Hepatocyte (in vitro differentiated cells): Measurements from ENCODE around the gene DNAH3.

Source experiments
- CTCF ChIP-seq: fragments of 200-600 bp; sonication (generic); IDR thresholded peaks from 2 replicates; pipeline ENCODE4 v1.5.1; 2016; ENCODE audit warnings: antibody characterized with exemption, mild to moderate bottlenecking; ENCODE audit not compliant: poor library complexity
- EZH2 ChIP-seq: fragments of 200-600 bp; sonication (generic); IDR thresholded peaks from 2 replicates; pipeline ENCODE4 v1.6.1; 2016; ENCODE audit warnings: antibody characterized with exemption, mild to moderate bottlenecking, borderline replicate concordance
- EZH2phosphoT487 ChIP-seq: fragments of 200-600 bp; sonication (generic); IDR thresholded peaks from one replicate; pipeline ENCODE4 v1.6.1; 2018; ENCODE audit warnings: antibody characterized with exemption, mild to moderate bottlenecking, low read depth, moderate library complexity; ENCODE audit not compliant: unreplicated experiment, severe bottlenecking

DNA sequence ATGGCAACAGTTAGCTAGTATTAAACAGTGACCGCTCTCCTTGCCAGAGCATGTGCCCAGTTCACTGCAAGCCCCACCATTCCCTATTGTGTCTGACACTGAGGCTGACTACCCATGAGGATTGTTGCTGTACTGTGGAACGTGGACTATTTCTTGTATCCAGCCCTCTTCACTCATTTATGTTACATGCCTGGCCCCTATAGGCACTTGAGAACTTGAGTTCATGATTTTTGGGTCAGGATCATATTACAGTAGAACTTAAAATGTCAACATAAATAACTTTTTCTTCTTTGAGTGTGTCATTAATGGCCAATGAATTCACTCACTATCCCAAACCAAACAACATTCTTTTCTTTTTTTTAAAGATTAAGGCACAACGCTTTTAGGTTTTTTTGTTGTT is 194.3 kb downstream of the DNAH3 start:
- no peak for TF ChIP-seq CTCF
- no peak for TF ChIP-seq EZH2
- TF ChIP-seq EZH2phosphoT487: no peak
